AG10803 (cell line): ENCODE results near the gene ZNF474.

ENCODE experiments used
- DNase-seq: peaks from one replicate; pipeline ENCODE4 v3.0.0; 2010; ENCODE audit warnings: low read depth
- H3K4me3 ChIP-seq: 2 replicates; pipeline ENCODE4 v1.5.1; 2011; ENCODE audit warnings: mild to moderate bottlenecking, low read length, control low read depth
- TF ChIP-seq, protein P1 (sequence below): conservative IDR thresholded peaks from 2 replicates; pipeline ENCODE4 v1.5.1; 2011; ENCODE audit warnings: mild to moderate bottlenecking, low read length, control low read depth, inconsistent platforms

Gene ZNF474

GRCh38 chr5:122126177-122126755 is 3.1 kb upstream of the ZNF474 start:
- peak; percentile 88 for DNase-seq
- peak overlapping the region; percentile 50 for H3K4me3 ChIP-seq
- TF ChIP-seq, protein P1, sequence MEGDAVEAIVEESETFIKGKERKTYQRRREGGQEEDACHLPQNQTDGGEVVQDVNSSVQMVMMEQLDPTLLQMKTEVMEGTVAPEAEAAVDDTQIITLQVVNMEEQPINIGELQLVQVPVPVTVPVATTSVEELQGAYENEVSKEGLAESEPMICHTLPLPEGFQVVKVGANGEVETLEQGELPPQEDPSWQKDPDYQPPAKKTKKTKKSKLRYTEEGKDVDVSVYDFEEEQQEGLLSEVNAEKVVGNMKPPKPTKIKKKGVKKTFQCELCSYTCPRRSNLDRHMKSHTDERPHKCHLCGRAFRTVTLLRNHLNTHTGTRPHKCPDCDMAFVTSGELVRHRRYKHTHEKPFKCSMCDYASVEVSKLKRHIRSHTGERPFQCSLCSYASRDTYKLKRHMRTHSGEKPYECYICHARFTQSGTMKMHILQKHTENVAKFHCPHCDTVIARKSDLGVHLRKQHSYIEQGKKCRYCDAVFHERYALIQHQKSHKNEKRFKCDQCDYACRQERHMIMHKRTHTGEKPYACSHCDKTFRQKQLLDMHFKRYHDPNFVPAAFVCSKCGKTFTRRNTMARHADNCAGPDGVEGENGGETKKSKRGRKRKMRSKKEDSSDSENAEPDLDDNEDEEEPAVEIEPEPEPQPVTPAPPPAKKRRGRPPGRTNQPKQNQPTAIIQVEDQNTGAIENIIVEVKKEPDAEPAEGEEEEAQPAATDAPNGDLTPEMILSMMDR, result no peak

DNA sequence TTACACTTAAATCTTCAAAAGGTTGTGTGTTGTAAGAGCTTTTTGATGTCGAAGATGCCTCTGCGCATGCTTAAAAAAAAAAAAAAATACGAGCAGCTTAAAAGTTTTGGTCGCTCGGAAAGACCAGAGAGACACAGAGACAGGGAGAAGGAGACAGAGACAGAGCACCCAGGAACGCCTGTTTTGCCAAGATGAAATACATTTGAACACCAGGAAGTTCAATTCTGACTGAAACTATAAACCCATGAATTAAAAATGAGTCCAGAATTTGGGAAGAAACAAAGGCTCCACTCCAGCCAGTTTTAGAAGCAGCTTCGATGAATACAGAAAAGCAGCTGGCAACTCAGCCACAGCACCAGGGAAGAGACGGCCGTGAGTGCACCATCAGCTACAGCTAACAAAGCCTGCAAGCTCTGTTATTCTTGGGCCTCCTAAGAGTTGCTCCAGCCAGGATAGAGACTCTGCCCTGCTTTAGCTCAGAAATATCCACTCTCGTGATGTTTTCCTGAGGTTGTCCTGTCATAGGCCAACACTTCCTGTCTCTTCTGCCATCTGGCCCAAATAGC is 2.5 kb upstream of the ZNF474 start:
- peak; percentile 65 for DNase-seq
- TF ChIP-seq, protein P1, result no peak
- peak overlapping the region; percentile 50 for H3K4me3 ChIP-seq

GRCh38 chr5:122130152-122130551 is 806 bp downstream of the ZNF474 start:
- TF ChIP-seq, protein P1, result peak; percentile 9; the same call in 1 of the 2 replicates
- DNase-seq, result no peak
- no peak overlapping the region for H3K4me3 ChIP-seq

GRCh38 chr5:122137702-122138101 is 8.4 kb downstream of the ZNF474 start:
- H3K4me3 ChIP-seq, result no peak overlapping the region
- DNase-seq, result no peak
- TF ChIP-seq, protein P1, result no peak

DNA sequence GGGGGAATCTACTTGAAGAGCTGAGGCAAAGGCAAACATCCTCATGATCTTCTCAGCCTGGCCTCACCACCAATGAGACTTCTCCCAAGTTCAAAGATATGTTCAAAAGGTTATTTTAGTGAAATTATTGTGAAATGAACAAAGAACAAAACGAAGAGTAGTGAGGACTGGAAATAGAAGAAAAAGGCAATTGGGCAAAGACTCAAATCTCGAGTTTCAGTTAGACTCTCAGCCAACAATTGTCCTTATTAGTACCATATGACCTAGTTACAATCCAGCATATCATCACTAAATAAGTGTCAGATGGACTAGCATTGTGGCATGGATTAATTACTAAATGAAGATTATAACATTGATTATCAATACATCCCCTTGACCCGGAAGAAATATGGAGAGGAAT is 9.0 kb downstream of the ZNF474 start:
- DNase-seq, result no peak
- no peak overlapping the region for H3K4me3 ChIP-seq
- TF ChIP-seq, protein P1, result no peak

GRCh38 chr5:122140900-122141299 is 11.6 kb downstream of the ZNF474 start:
- no peak overlapping the region for H3K4me3 ChIP-seq
- no peak for DNase-seq

DNA sequence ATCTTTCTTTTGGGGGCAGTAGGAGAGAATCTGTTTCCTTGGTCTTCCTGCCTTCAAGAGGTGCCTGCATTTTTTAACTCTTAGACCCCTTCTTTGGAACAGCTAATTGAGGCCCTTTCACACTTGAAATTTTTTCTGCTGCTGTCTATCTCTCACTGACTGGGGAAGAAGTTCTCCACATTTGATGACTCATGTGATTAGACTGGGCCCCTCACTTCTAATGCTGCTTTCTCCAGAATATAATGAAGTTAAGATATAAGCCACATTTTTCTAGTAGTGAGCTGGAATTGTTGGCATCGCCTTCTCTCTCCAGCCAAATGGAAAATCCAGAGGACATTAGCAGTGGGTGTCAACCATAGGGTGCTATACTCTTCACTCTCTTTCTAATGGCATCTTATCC is 12.4 kb downstream of the ZNF474 start:
- no peak overlapping the region for H3K4me3 ChIP-seq
- TF ChIP-seq, protein P1, result no peak
- DNase-seq, result no peak

More at GRCh38 chr5:122140900-122141299, 11.6 kb downstream of the ZNF474 start:
- TF ChIP-seq, protein P1, result no peak
